CD4-positive, CD25-positive, alpha-beta regulatory T cell (primary cell): ENCODE measurements around the gene HYAL1. TPM values are rescaled to one million over a fixed set of nuclear protein-coding genes. Genes with fewer than 3 reads are reported as not detected.

Experiments used
- ATAC-seq, 2 donors: fragments of 150-1000 bp; cut with Tn5 transposase; one replicate each; pipeline ENCODE4 v1.10.0; 2021; ENCODE audit warnings: low read depth in 2 of 2, moderate number of reproducible peaks in 2 of 2, moderate library complexity in 1 of 2
- DNase-seq, 3 donors: peaks; one replicate each; pipeline versions ENCODE4 v3.0.0 to v3.0.0-alpha.2; 2012 to 2022; ENCODE audit warnings: mixed read lengths in 1 of 3
- H3K27ac ChIP-seq: one replicate; pipeline ENCODE4 v1.7.0; 2013; ENCODE audit warnings: mild to moderate bottlenecking, low read length; ENCODE audit not compliant: insufficient read depth, poor library complexity, severe bottlenecking
- H3K27me3 ChIP-seq: one replicate; pipeline ENCODE4 v1.7.0; 2013; ENCODE audit warnings: low read length; ENCODE audit not compliant: control insufficient read depth, insufficient read depth
- H3K36me3 ChIP-seq: one replicate; pipeline ENCODE4 v1.7.0; 2013; ENCODE audit warnings: mild to moderate bottlenecking, low read length, moderate library complexity; ENCODE audit not compliant: control insufficient read depth, insufficient read depth
- H3K4me1 ChIP-seq: 2 replicates; pipeline ENCODE4 v1.7.0; 2013; ENCODE audit warnings: mild to moderate bottlenecking, low read length; ENCODE audit not compliant: insufficient read depth, control insufficient read depth, poor library complexity, severe bottlenecking
- H3K4me3 ChIP-seq: one replicate; pipeline ENCODE4 v1.7.0; 2013; ENCODE audit warnings: low read depth, mild to moderate bottlenecking, low read length, moderate library complexity
- H3K9me3 ChIP-seq, 2 experiments: 1 replicate in 1 of 2; 2 replicates in 1 of 2; pipeline ENCODE4 v1.7.0; 2013; ENCODE audit warnings: low read length in 2 of 2, mild to moderate bottlenecking in 1 of 2, moderate library complexity in 1 of 2; ENCODE audit not compliant: control insufficient read depth in 2 of 2
- H3K27ac Mint-ChIP-seq, 3 donors: one replicate each; pipeline ENCODE4 v1.8.0; 2020 to 2022; ENCODE audit warnings: mild to moderate bottlenecking in 3 of 3, mixed read lengths in 3 of 3, moderate library complexity in 2 of 3
- H3K27me3 Mint-ChIP-seq: one replicate; pipeline ENCODE4 v1.8.0; 2022; ENCODE audit warnings: mild to moderate bottlenecking, mixed read lengths
- H3K36me3 Mint-ChIP-seq: one replicate; pipeline ENCODE4 v1.8.0; 2020; ENCODE audit warnings: mixed read lengths
- H3K4me1 Mint-ChIP-seq, 4 donors: one replicate each; pipeline ENCODE4 v1.8.0; 2020 to 2022; ENCODE audit warnings: mixed read lengths in 4 of 4, mild to moderate bottlenecking in 1 of 4
- H3K4me3 Mint-ChIP-seq, 4 donors: one replicate each; pipeline ENCODE4 v1.8.0; 2020 to 2022; ENCODE audit warnings: mild to moderate bottlenecking in 4 of 4, mixed read lengths in 4 of 4, moderate library complexity in 3 of 4
- H3K9me3 Mint-ChIP-seq, 7 donors: one replicate each; pipeline ENCODE4 v1.8.0; 2020 to 2022; ENCODE audit warnings: mixed read lengths in 7 of 7, mild to moderate bottlenecking in 3 of 7, moderate library complexity in 2 of 7
- polyA plus RNA-seq, 4 donors: library from polyadenylated mRNA; unstranded; fragments of 300-500 nt; fragmentation: Illumina TruSeq; gene quantifications; one replicate each; pipeline ENCODE4 v1.2.3, GENCODE V29; 2021
- total RNA-seq: library from RNA; stranded (reverse); gene quantifications from one replicate; pipeline ENCODE4 v1.2.3, GENCODE V29; 2022

HYAL1 gene
- total and polyA plus RNA-seq, 5 donors from 2014 or later = 0.07 to 0.35 (median 0.21) TPM; not detected in 1

DNA sequence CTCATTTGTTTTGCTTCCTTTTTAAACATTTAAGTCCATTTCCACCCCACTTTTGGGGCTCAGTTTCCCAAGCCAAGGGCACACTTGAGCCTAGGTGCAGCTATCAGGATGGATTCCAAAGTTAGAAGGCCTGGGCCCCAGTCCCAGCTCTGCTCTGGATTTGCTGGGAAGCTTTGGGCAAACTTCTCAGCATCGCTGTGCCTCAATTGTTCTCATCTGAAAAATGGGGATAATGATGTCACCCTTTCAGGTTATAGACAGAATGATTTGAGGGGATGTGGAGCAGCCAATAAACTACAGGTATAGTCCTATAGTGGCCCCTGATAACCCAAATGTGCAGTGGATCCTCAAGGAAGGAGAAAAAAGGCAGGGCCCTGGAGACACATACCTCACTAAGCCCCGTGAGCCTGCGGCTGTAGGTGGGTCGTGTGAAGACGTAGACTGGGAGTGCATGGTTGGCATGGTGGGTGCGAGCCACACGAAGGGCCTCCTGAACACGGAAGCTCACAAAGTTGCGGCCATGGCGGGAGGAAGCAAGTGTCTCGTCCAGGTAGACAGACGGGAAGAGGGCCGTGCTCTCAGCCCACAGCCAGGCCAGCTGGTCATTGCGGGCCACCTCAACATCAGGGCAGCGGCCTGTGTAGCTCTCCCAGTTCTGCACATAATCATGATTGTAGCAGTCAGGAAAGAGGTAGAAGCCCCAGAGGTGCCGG, 16.0 kb upstream of the HYAL1 start:
- no peaks in the 10 kb centered on the region for H3K27me3 Mint-ChIP-seq
- Histone ChIP-seq H3K36me3 (no peaks in the 10 kb centered on the region), H3K27ac (no peak overlapping the region), H3K27me3 (no peaks in the 10 kb centered on the region), H3K4me1 (peaks cover 44% of the 10 kb centered on the region), H3K9me3 (no peaks in the 10 kb centered on the region), H3K4me3 (no peak overlapping the region)
- no peak for ATAC-seq
- peaks cover 5 to 51% (median 20%) of the 10 kb centered on the region in 4 donors for H3K4me1 Mint-ChIP-seq
- H3K36me3 Mint-ChIP-seq = peaks cover 3% of the 10 kb centered on the region
- H3K9me3 Mint-ChIP-seq = no peaks in the 10 kb centered on the region
- H3K4me3 Mint-ChIP-seq = peak overlapping the region; percentile 15 to 94 (median 80)
- DNase-seq = no peak
- H3K27ac Mint-ChIP-seq = peak overlapping the region in 1 of 3 donors; percentile 29

DNA sequence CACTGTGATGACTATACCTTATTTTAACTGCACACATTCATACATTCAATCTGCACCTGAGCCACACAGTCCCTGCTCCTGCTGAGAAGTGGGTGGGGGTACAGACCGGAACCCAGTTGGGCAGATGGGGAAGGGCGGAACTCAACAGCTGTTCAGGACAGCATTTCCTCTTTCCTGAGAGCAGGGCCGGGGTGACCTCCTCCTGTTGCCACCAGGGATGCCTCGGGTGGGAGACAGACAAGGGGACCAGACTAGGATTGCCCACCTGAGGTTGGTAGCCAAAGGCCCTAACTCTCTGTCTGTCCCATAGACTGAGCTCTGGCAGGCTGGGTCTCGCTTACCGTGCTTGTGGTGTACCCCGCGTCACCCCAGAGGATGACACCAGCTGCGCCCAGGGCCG, 15.2 kb upstream of the HYAL1 start:
- Histone ChIP-seq H3K36me3 (no peaks in the 10 kb centered on the region), H3K4me1 (peaks cover 44% of the 10 kb centered on the region), H3K9me3 (no peaks in the 10 kb centered on the region), H3K27ac (no peak overlapping the region), H3K4me3 (no peak overlapping the region), H3K27me3 (no peaks in the 10 kb centered on the region)
- no peak for ATAC-seq
- H3K27me3 Mint-ChIP-seq = peaks cover 5% of the 10 kb centered on the region
- peak overlapping the region in 2 of 3 donors; percentile 25 to 29 for H3K27ac Mint-ChIP-seq
- no peak for DNase-seq
- H3K9me3 Mint-ChIP-seq = no peaks in the 10 kb centered on the region
- peaks cover 3% of the 10 kb centered on the region for H3K36me3 Mint-ChIP-seq
- peak overlapping the region in 3 of 4 donors; percentile 2 to 94 (median 48) for H3K4me3 Mint-ChIP-seq
- H3K4me1 Mint-ChIP-seq = peaks cover 5 to 51% (median 21%) of the 10 kb centered on the region in 4 donors

DNA sequence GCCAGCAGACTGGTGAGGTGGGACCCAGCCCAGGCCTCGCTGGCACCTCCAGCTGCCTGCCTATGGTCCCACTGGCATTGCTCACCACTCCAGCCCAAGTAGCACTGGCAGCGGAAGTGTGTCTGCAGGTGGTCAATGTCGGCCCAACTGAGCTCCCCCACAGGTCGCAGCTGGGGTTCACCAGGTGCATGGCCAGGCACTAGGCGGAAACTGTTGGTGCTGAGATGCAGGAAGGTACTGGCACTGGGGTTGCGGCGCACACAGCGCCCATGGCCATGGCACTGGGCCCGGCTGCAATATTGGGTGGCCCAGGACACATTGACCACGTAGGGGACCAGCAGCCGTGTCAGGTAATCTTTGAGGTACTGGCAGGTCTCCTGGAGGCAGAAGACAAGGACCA, 14.8 kb upstream of the HYAL1 start:
- Mint-ChIP-seq H3K4me3 (peak overlapping the region in 3 of 4 donors; percentile 13 to 94 (median 38)), H3K4me1 (peaks cover 5 to 50% (median 21%) of the 10 kb centered on the region in 4 donors), H3K36me3 (peaks cover 3% of the 10 kb centered on the region), H3K27me3 (peaks cover 5% of the 10 kb centered on the region), H3K27ac (peak overlapping the region in 1 of 3 donors; percentile 25), H3K9me3 (no peaks in the 10 kb centered on the region)
- Histone ChIP-seq H3K4me3 (no peak overlapping the region), H3K9me3 (no peaks in the 10 kb centered on the region), H3K36me3 (no peaks in the 10 kb centered on the region), H3K27ac (no peak overlapping the region), H3K27me3 (no peaks in the 10 kb centered on the region), H3K4me1 (peaks cover 44% of the 10 kb centered on the region)
- ATAC-seq (no peak), DNase-seq (no peak)

DNA sequence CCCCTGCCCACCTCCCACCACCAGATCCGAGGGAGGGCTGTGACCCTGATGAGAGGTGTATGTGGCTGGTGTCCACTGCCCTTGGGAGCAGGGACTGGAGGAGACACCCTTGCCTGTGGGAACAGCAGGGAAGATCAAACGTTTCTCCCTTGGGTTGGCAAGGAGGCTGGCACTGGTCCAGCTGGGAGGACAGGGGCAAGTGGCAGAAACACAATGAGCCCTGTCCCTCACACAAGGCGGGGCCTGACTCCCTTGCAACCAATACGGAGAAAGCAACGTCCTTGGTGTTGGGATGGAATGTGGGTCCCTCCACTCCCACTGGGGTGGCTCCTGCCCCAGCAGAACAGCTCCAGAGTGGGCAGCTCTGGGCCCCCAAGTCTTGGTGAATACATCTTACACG, 13.9 kb upstream of the HYAL1 start:
- Histone ChIP-seq H3K4me3 (no peak overlapping the region), H3K9me3 (no peaks in the 10 kb centered on the region), H3K27ac (peak overlapping the region; percentile 62), H3K27me3 (no peaks in the 10 kb centered on the region), H3K36me3 (no peaks in the 10 kb centered on the region), H3K4me1 (peaks cover 41% of the 10 kb centered on the region)
- Mint-ChIP-seq H3K9me3 (no peaks in the 10 kb centered on the region), H3K36me3 (peaks cover 3% of the 10 kb centered on the region), H3K4me3 (peak overlapping the region in 2 of 4 donors; percentile 60 to 73), H3K27ac (peak overlapping the region in 1 of 3 donors; percentile 86), H3K27me3 (peaks cover 5% of the 10 kb centered on the region), H3K4me1 (peaks cover 5 to 47% (median 21%) of the 10 kb centered on the region in 4 donors)
- DNase-seq (no peak), ATAC-seq (no peak)

DNA sequence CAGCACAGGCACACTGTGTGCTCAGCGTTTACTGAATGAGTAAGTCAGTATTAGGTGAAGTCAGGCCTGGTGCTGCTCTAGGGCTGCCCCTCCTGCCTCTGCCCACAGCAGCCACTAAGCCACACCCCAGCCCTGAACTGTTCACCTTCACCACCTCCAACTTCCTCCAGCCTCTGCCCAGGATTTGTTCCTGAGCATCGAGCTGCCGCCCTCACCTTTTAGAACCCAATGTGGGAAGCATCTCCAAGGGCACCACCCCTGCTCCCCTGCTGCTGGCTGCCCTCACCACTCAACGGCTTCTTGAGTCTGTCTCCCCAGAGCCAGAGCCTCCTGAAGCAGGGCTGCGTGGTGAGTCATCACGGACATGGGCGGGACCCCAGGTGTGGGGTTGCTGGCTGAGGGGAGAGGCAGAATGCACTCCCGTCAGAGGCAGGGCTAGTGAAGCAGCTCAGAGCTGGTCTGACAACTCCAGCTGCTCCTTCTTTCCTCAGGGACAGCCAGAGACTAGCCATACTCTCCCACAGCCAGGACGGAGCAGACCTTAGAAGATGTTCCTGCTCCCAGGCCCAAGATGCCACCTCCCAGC, 13.4 kb upstream of the HYAL1 start:
- H3K4me1 Mint-ChIP-seq = peaks cover 5 to 47% (median 21%) of the 10 kb centered on the region in 4 donors
- Histone ChIP-seq H3K27me3 (no peaks in the 10 kb centered on the region), H3K9me3 (no peaks in the 10 kb centered on the region), H3K4me1 (peaks cover 36% of the 10 kb centered on the region), H3K36me3 (no peaks in the 10 kb centered on the region), H3K4me3 (peak overlapping the region; percentile 44), H3K27ac (peak overlapping the region; percentile 62)
- peak; percentile 60 to 70 for ATAC-seq
- H3K27ac Mint-ChIP-seq = peak overlapping the region; percentile 41 to 86 (median 65)
- no peaks in the 10 kb centered on the region for H3K9me3 Mint-ChIP-seq
- peak; percentile 51 to 68 (median 55) for DNase-seq
- H3K27me3 Mint-ChIP-seq = peaks cover 5% of the 10 kb centered on the region
- H3K4me3 Mint-ChIP-seq = peak overlapping the region; percentile 60 to 81 (median 72)
- peaks cover 3% of the 10 kb centered on the region for H3K36me3 Mint-ChIP-seq

DNA sequence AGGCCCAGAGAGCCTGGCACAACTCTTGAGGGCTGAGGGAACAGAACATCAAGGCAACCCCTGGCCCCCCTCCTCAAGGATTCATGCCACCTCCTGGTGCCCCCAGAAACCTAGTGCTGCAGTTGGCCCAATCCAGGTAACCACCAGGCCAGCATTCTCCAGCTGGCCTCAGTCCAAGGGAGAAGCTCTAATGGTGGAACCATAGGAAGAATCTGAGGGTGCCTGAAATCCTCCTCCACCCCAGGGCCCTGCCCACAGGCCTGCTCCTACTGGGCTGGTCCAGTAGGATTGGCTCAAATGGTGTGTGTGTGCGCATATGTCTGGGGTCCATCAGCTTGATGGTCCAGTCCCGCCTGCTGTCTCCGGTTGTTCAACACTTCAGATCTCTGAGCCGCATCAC, 11.4 kb upstream of the HYAL1 start:
- H3K4me1 ChIP-seq = peaks cover 22% of the 10 kb centered on the region
- no peak for DNase-seq
- no peaks in the 10 kb centered on the region for H3K9me3 Mint-ChIP-seq
- H3K9me3 ChIP-seq = no peaks in the 10 kb centered on the region
- peaks cover 3% of the 10 kb centered on the region for H3K36me3 Mint-ChIP-seq
- H3K4me3 ChIP-seq = no peak overlapping the region
- H3K27ac Mint-ChIP-seq = no peak overlapping the region
- no peaks in the 10 kb centered on the region for H3K36me3 ChIP-seq
- peaks cover 5% of the 10 kb centered on the region for H3K27me3 Mint-ChIP-seq
- peaks cover 5 to 36% (median 18%) of the 10 kb centered on the region in 4 donors for H3K4me1 Mint-ChIP-seq
- peak overlapping the region in 1 of 4 donors; percentile 71 for H3K4me3 Mint-ChIP-seq
- no peak overlapping the region for H3K27ac ChIP-seq
- H3K27me3 ChIP-seq = no peaks in the 10 kb centered on the region
- no peak for ATAC-seq

DNA sequence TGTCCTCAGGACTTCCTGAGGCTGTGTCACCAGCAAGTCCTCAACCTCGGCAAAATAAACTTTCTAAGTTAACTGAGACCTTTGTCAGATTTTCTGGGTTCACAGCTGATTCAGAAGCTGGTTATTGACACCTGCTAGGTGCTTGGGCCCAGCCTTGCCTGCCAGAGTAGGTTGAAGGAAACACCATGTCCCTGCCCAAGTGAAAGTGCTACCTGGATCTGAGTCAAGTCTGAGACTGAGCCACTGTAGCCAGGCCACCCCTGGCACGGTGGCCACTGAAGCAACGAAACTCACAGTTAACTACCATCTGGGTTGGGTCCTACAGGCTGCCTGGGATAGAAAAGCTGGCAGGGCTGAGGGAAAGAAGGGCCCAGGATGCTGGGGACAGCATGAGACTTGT, 11.0 kb upstream of the HYAL1 start:
- H3K4me1 ChIP-seq = peaks cover 19% of the 10 kb centered on the region
- H3K4me1 Mint-ChIP-seq = peaks cover 5 to 31% (median 16%) of the 10 kb centered on the region in 4 donors
- no peak overlapping the region for H3K4me3 ChIP-seq
- H3K36me3 ChIP-seq = no peaks in the 10 kb centered on the region
- peak overlapping the region in 1 of 3 donors; percentile 12 for H3K27ac Mint-ChIP-seq
- H3K36me3 Mint-ChIP-seq = peaks cover 3% of the 10 kb centered on the region
- no peak for DNase-seq
- H3K4me3 Mint-ChIP-seq = no peak overlapping the region
- no peaks in the 10 kb centered on the region for H3K9me3 Mint-ChIP-seq
- peaks cover 5% of the 10 kb centered on the region for H3K27me3 Mint-ChIP-seq
- no peak for ATAC-seq
- no peak overlapping the region for H3K27ac ChIP-seq
- no peaks in the 10 kb centered on the region for H3K9me3 ChIP-seq
- H3K27me3 ChIP-seq = no peaks in the 10 kb centered on the region
